K562 (cell line): ENCODE measurements around the gene SMARCB1. TPM values are rescaled to one million over a fixed set of nuclear protein-coding genes. Genes with fewer than 3 reads are reported as not detected.

Experiments
- CBFB ChIP-seq: sonication (generic); formaldehyde crosslinking; IDR thresholded peaks from 2 replicates; pipeline ENCODE4 v1.4.0; 2020; ENCODE audit warnings: mild to moderate bottlenecking, missing genetic modification reagents
- CREB1 ChIP-seq, 2 experiments: sonication (generic) in 1 of 2; formaldehyde crosslinking in 1 of 2; IDR thresholded peaks; 2 replicates each; pipeline versions ENCODE4 v1.6.1 to v1.8.0; 2012 to 2022; ENCODE audit warnings: inconsistent platforms in 1 of 2, mild to moderate bottlenecking in 1 of 2, missing genetic modification reagents in 1 of 2, moderate library complexity in 1 of 2
- KDM4B ChIP-seq, 2 experiments: fragments of 450-650 bp in 1 of 2; sonication (generic) in 1 of 2; IDR thresholded peaks; 2 replicates each; pipeline ENCODE4 v1.6.1; 2016 to 2017; ENCODE audit warnings: borderline replicate concordance in 2 of 2, antibody characterized with exemption in 1 of 2, low read depth in 1 of 2, mild to moderate bottlenecking in 1 of 2
- MYC ChIP-seq, 2 experiments: fragments of 250-450 bp in 1 of 2; sonication (Bioruptor Pico) in 1 of 2; IDR thresholded peaks; 2 replicates each; pipeline versions ENCODE4 v1.5.1 to v1.6.1; 2012 to 2021; ENCODE audit warnings: low read depth in 2 of 2, borderline replicate concordance in 1 of 2, improper control_type of control experiment in 1 of 2, low read length in 1 of 2, mild to moderate bottlenecking in 1 of 2, moderate library complexity in 1 of 2
- NEUROD1 ChIP-seq: fragments of 150-350 bp; IDR thresholded peaks from 2 replicates; pipeline ENCODE4 v1.6.1; 2014; ENCODE audit warnings: borderline replicate concordance, low read length, low read depth; ENCODE audit not compliant: partially characterized antibody
- NFE2 ChIP-seq: IDR thresholded peaks from 2 replicates; pipeline ENCODE4 v1.6.1; 2014; ENCODE audit warnings: antibody characterized with exemption, low read depth
- PKNOX1 ChIP-seq: fragments of 450-650 bp; IDR thresholded peaks from 2 replicates; pipeline ENCODE4 v1.6.1; 2016
- TAF1 ChIP-seq: IDR thresholded peaks from 2 replicates; pipeline ENCODE4 v1.6.1; 2011; ENCODE audit warnings: mild to moderate bottlenecking, low read length, moderate library complexity; ENCODE audit not compliant: insufficient read depth, control insufficient read depth, severe bottlenecking; ENCODE audit errors: extremely low read depth
- TRIM28 ChIP-seq: fragments of 450-650 bp; IDR thresholded peaks from 2 replicates; pipeline ENCODE4 v1.6.1; 2017
- YBX1 ChIP-seq: fragments of 450-650 bp; IDR thresholded peaks from 2 replicates; pipeline ENCODE4 v1.7.1; 2016; ENCODE audit warnings: mild to moderate bottlenecking
- ZBTB49 ChIP-seq: sonication (generic); formaldehyde crosslinking; IDR thresholded peaks from 2 replicates; pipeline ENCODE4 v1.8.0; 2022; ENCODE audit warnings: missing genetic modification reagents, mild to moderate bottlenecking, borderline replicate concordance
- ZNF140 ChIP-seq: fragments of 250-450 bp; sonication (Bioruptor Pico); IDR thresholded peaks from 2 replicates; pipeline ENCODE4 v1.8.0; 2021; ENCODE audit warnings: moderate library complexity, mild to moderate bottlenecking, inconsistent platforms
- ZNF398 ChIP-seq: fragments of 250-450 bp; sonication (Bioruptor Pico); IDR thresholded peaks from 2 replicates; pipeline ENCODE4 v1.8.0; 2021; ENCODE audit warnings: moderate library complexity, mild to moderate bottlenecking, inconsistent platforms
- ZNF586 ChIP-seq: fragments of 450-650 bp; formaldehyde crosslinking; conservative IDR thresholded peaks from 2 replicates; pipeline ENCODE4 v1.4.0; 2020; ENCODE audit warnings: mild to moderate bottlenecking, moderate library complexity
- polyA plus RNA-seq, 8 experiments: library from polyadenylated mRNA; depleted of rRNA in 4 of 8; stranded (reverse) in 5 of 8; unstranded in 3 of 8; fragments of >200 nt; fragmentation: Nextera tagmentation in 2 of 8; fragmentation: Illumina TruSeq in 1 of 8; extraction: Ambion mirVana in 2 of 8; extraction: Trizol in 1 of 8; gene quantifications; 2 replicates each; pipeline versions ENCODE4 v1.2.1 to v1.2.3, GENCODE V29; 2011 to 2014; ENCODE audit warnings: inconsistent platforms in 1 of 8, missing spikeins in 1 of 8
- total RNA-seq, 7 experiments: library from RNA; depleted of rRNA in 6 of 7; stranded (reverse); fragments of >200 nt in 6 of 7; fragmentation: Illumina TruSeq in 2 of 7; extraction: Trizol in 2 of 7; gene quantifications; 2 replicates each; pipeline versions ENCODE4 v1.2.1 to v1.2.3, GENCODE V29; 2011 to 2021; ENCODE audit warnings: low replicate concordance in 1 of 7
- TF ChIP-seq, protein P1 (sequence below): IDR thresholded peaks from 2 replicates; pipeline ENCODE4 v1.6.1; 2012; ENCODE audit warnings: low read depth, low read length, improper control_type of control experiment, borderline replicate concordance
- TF ChIP-seq, protein P2 (sequence below): fragments of 450-650 bp; IDR thresholded peaks from 2 replicates; pipeline ENCODE4 v1.6.1; 2014; ENCODE audit warnings: low read depth, mild to moderate bottlenecking, moderate library complexity, borderline replicate concordance

The SMARCB1 gene
- total and polyA plus RNA-seq, 9 of the 15 experiments (the other 6 are each of a cell fraction or from before 2014, with no cell fraction given) = 1.2 to 113 (median 65.4) TPM

GRCh38 chr22:23750714-23751440 lies 35.9 kb upstream of the SMARCB1 start, which contains the start of gene ZNF70 (continued):
- TF ChIP-seq ZBTB49 (CRISPR knock-in tag) (no peak), PKNOX1 (no peak), ZNF398 (CRISPR knock-in tag) (no peak), YBX1 (no peak), ZNF586 (CRISPR knock-in tag) (no peak), TAF1 (peak; percentile 77), KDM4B (IDR thresholded peaks at IDR 0.05; ENCODE audit: borderline replicate concordance in 2 of 2, low read depth in 1 of 2) (0 out of 4 replicates have a peak, but pooled peaks of 1 of the 2 experiments have one; percentile 21), CREB1 (IDR thresholded peaks at IDR 0.05) (peak; percentile 59; the same call in 1 of the 2 replicates), CREB1 (CRISPR knock-in tag; IDR thresholded peaks at IDR 0.05) (no peak), ZNF140 (CRISPR knock-in tag) (no peak), NFE2 (no peak), NEUROD1 (no peak), CBFB (CRISPR knock-in tag) (no peak), TRIM28 (no peak), MYC (IDR thresholded peaks at IDR 0.05; ENCODE audit: low read depth, low read length) (peak; percentile 72), MYC (CRISPR knock-in tag; IDR thresholded peaks at IDR 0.05; ENCODE audit: borderline replicate concordance, low read depth) (no peak)
- TF ChIP-seq, protein P1, sequence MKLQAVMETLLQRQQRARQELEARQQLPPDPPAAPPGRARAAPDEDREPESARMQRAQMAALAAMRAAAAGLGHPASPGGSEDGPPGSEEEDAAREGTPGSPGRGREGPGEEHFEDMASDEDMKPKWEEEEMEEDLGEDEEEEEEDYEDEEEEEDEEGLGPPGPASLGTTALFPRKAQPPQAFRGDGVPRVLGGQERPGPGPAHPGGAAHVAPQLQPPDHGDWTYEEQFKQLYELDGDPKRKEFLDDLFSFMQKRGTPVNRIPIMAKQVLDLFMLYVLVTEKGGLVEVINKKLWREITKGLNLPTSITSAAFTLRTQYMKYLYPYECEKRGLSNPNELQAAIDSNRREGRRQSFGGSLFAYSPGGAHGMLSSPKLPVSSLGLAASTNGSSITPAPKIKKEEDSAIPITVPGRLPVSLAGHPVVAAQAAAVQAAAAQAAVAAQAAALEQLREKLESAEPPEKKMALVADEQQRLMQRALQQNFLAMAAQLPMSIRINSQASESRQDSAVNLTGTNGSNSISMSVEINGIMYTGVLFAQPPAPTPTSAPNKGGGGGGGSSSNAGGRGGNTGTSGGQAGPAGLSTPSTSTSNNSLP = no peak
- TF ChIP-seq, protein P2, sequence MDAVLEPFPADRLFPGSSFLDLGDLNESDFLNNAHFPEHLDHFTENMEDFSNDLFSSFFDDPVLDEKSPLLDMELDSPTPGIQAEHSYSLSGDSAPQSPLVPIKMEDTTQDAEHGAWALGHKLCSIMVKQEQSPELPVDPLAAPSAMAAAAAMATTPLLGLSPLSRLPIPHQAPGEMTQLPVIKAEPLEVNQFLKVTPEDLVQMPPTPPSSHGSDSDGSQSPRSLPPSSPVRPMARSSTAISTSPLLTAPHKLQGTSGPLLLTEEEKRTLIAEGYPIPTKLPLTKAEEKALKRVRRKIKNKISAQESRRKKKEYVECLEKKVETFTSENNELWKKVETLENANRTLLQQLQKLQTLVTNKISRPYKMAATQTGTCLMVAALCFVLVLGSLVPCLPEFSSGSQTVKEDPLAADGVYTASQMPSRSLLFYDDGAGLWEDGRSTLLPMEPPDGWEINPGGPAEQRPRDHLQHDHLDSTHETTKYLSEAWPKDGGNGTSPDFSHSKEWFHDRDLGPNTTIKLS = peak; percentile 62
